ENCODE measurements around the gene CBX4. TPM values are rescaled to one million over a fixed set of nuclear protein-coding genes. Genes with fewer than 3 reads are reported as not detected.
A peak's percentile ranks its signal among the peaks of the same experiment; 100 is the strongest.

The CBX4 gene
- total and polyA plus RNA-seq, 2 experiments from 2014 or later: 1.4 to 4.6 TPM

GRCh38 chr17:79796444-79796762, 42.8 kb downstream of the CBX4 start:
- peak overlapping the region; percentile 69 for H3K4me3 ChIP-seq
- Mint-ChIP-seq H3K27me3 (ENCODE audit: insufficient read depth, low read depth, poor library complexity) (peaks cover 96% of the 10 kb centered on the region), H3K27ac (no peak overlapping the region), H3K36me3 (ENCODE audit: low read depth) (no peaks in the 10 kb centered on the region; the same call in 1 of the 3 replicates), H3K9me3 (peaks cover 2% of the 10 kb centered on the region; the same call in 1 of the 3 replicates), H3K4me1 (peaks cover 40% of the 10 kb centered on the region), H3K4me3 (peak overlapping the region; percentile 71)
- H3K4me2 ChIP-seq: peak overlapping the region; percentile 74
- DNase-seq (ENCODE audit: low spot score) (no peak), ATAC-seq (no peak)
- H3F3A ChIP-seq (replicated peaks; ENCODE audit: low read depth): peaks cover 24% of the 10 kb centered on the region
- no peaks in the 10 kb centered on the region; the same call in none of the 2 replicates for H4K20me1 ChIP-seq (replicated peaks; ENCODE audit: insufficient read depth)
- peaks cover 37% of the 10 kb centered on the region for H3K4me1 ChIP-seq (ENCODE audit: insufficient read depth)
- peak; percentile 41 for TF ChIP-seq EZH2 (IDR thresholded peaks at IDR 0.05; ENCODE audit: low read depth, unreplicated experiment)
- TF ChIP-seq, protein P1, sequence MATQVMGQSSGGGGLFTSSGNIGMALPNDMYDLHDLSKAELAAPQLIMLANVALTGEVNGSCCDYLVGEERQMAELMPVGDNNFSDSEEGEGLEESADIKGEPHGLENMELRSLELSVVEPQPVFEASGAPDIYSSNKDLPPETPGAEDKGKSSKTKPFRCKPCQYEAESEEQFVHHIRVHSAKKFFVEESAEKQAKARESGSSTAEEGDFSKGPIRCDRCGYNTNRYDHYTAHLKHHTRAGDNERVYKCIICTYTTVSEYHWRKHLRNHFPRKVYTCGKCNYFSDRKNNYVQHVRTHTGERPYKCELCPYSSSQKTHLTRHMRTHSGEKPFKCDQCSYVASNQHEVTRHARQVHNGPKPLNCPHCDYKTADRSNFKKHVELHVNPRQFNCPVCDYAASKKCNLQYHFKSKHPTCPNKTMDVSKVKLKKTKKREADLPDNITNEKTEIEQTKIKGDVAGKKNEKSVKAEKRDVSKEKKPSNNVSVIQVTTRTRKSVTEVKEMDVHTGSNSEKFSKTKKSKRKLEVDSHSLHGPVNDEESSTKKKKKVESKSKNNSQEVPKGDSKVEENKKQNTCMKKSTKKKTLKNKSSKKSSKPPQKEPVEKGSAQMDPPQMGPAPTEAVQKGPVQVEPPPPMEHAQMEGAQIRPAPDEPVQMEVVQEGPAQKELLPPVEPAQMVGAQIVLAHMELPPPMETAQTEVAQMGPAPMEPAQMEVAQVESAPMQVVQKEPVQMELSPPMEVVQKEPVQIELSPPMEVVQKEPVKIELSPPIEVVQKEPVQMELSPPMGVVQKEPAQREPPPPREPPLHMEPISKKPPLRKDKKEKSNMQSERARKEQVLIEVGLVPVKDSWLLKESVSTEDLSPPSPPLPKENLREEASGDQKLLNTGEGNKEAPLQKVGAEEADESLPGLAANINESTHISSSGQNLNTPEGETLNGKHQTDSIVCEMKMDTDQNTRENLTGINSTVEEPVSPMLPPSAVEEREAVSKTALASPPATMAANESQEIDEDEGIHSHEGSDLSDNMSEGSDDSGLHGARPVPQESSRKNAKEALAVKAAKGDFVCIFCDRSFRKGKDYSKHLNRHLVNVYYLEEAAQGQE (IDR thresholded peaks at IDR 0.05; ENCODE audit: unreplicated experiment): no peak
- H3K27ac ChIP-seq (ENCODE audit: low read depth): no peak overlapping the region
- no peaks in the 10 kb centered on the region for H3K36me3 ChIP-seq (ENCODE audit: insufficient read depth)
- peaks cover 92% of the 10 kb centered on the region for H3K27me3 ChIP-seq (ENCODE audit: insufficient read depth)
- H3K79me2 ChIP-seq (replicated peaks; ENCODE audit: insufficient read depth): no peaks in the 10 kb centered on the region
- H3K9me2 ChIP-seq (ENCODE audit: insufficient read depth): no peaks in the 10 kb centered on the region
- no peak overlapping the region for H2AFZ ChIP-seq

DNA sequence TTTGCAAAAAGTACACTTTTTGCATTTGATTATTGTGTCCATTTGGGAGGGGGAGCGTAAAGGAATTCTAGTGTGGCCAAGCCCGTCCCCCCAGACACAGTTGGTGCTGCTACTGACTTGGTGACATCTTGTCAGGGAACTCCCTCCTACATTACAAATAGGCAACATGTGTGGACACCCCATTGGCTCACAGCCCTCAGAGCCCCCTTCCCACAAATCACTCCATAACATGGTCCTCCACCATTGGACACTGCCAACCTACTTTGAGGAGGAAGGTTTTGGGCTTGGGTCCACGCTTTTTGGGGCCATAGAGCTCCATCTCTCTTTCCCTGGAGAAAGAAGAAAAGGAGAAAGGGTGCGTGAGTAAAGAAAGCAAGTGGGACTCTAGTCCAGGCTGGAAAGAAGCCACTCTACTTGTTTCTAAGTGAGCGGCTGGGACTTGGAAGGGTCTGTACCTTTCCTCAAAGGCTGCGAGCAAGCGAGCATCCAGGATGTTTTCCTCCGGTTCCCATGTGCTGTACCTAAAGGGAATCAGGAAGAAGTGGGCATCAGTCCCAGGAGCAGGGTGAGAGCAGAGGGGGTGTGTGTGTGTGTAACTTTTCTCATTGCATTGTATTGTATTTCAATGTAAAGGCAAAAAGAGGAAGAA, 43.3 kb downstream of the CBX4 start:
- H3K4me3 Mint-ChIP-seq: peak overlapping the region; percentile 71
- Histone ChIP-seq H4K20me1 (replicated peaks; ENCODE audit: insufficient read depth) (no peaks in the 10 kb centered on the region; the same call in none of the 2 replicates), H2AFZ (no peak overlapping the region), H3K79me2 (replicated peaks; ENCODE audit: insufficient read depth) (no peaks in the 10 kb centered on the region), H3K27ac (ENCODE audit: low read depth) (no peak overlapping the region), H3K4me3 (peak overlapping the region; percentile 69), H3K4me1 (ENCODE audit: insufficient read depth) (peaks cover 36% of the 10 kb centered on the region), H3F3A (replicated peaks; ENCODE audit: low read depth) (peaks cover 23% of the 10 kb centered on the region), H3K4me2 (peak overlapping the region; percentile 74), H3K27me3 (ENCODE audit: insufficient read depth) (peaks cover 92% of the 10 kb centered on the region), H3K36me3 (ENCODE audit: insufficient read depth) (no peaks in the 10 kb centered on the region), H3K9me2 (ENCODE audit: insufficient read depth) (no peaks in the 10 kb centered on the region)
- peaks cover 2% of the 10 kb centered on the region; the same call in 1 of the 3 replicates for H3K9me3 Mint-ChIP-seq
- peaks cover 96% of the 10 kb centered on the region for H3K27me3 Mint-ChIP-seq (ENCODE audit: insufficient read depth, low read depth, poor library complexity)
- ATAC-seq (no peak), DNase-seq (ENCODE audit: low spot score) (no peak)
- peaks cover 40% of the 10 kb centered on the region for H3K4me1 Mint-ChIP-seq
- TF ChIP-seq, protein P2, sequence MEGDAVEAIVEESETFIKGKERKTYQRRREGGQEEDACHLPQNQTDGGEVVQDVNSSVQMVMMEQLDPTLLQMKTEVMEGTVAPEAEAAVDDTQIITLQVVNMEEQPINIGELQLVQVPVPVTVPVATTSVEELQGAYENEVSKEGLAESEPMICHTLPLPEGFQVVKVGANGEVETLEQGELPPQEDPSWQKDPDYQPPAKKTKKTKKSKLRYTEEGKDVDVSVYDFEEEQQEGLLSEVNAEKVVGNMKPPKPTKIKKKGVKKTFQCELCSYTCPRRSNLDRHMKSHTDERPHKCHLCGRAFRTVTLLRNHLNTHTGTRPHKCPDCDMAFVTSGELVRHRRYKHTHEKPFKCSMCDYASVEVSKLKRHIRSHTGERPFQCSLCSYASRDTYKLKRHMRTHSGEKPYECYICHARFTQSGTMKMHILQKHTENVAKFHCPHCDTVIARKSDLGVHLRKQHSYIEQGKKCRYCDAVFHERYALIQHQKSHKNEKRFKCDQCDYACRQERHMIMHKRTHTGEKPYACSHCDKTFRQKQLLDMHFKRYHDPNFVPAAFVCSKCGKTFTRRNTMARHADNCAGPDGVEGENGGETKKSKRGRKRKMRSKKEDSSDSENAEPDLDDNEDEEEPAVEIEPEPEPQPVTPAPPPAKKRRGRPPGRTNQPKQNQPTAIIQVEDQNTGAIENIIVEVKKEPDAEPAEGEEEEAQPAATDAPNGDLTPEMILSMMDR (conservative IDR thresholded peaks at IDR 0.05; ENCODE audit: low read depth in 2 of 2): no peak
- TF ChIP-seq EZH2 (IDR thresholded peaks at IDR 0.05; ENCODE audit: low read depth, unreplicated experiment): peak; percentile 85
- H3K27ac Mint-ChIP-seq: no peak overlapping the region
- no peaks in the 10 kb centered on the region; the same call in 1 of the 3 replicates for H3K36me3 Mint-ChIP-seq (ENCODE audit: low read depth)

Measured in GM23338 (cell line).